A549 (cell line): Measurements from ENCODE around the gene SLC43A3. TPM values are rescaled to one million over a fixed set of nuclear protein-coding genes. Genes with fewer than 3 reads are reported as not detected.
A peak's percentile ranks its signal among the peaks of the same experiment; 100 is the strongest.

Source experiments
- ATAC-seq, 2 experiments: fragments of 200-7000 bp in 1 of 2; fragments of >200 bp in 1 of 2; cut with Nextera tagmentation in 1 of 2; cut with Tn5 transposase in 1 of 2; 3 replicates each; pipeline versions ENCODE4 v1.8.0 to v1.9.1; 2018 to 2020; ENCODE audit warnings: mild to moderate bottlenecking in 1 of 2, moderate library complexity in 1 of 2
- CTCF ChIA-PET: fragments of 300-600 bp; sonication (Branson Sonifier 250); formaldehyde crosslinking; extraction: SDS; loops from one replicate; lab custom pipeline; 2021; ENCODE audit warnings: antibody characterized with exemption, inconsistent platforms; lab: Yijun Ruan, JAX
- POLR2A ChIA-PET: fragments of 350-600 bp; formaldehyde crosslinking; extraction: SDS; loops from one replicate; lab custom pipeline; 2021; ENCODE audit warnings: antibody characterized with exemption, inconsistent platforms; lab: Yijun Ruan, JAX
- DNase-seq, 2 experiments: peaks; one replicate each; pipeline versions ENCODE4 v3.0.0 to v3.0.0-alpha.2; 2011 to 2016; ENCODE audit warnings: low read depth in 1 of 2, low spot score in 1 of 2
- FAIRE-seq: peaks from 2 replicates; lab custom pipeline; 2011; peaks lifted over from hg19 to GRCh38; lab: Jason Lieb, UNC
- H3K27ac ChIP-seq, 2 experiments: fragments of >200 bp; sonication (Bioruptor Twin); formaldehyde crosslinking; 3 replicates each; pipeline ENCODE4 v1.5.1; 2016 to 2017
- H3K4me1 ChIP-seq: fragments of >200 bp; sonication (Bioruptor Twin); formaldehyde crosslinking; 3 replicates; pipeline ENCODE4 v1.6.1; 2016
- H3K4me2 ChIP-seq: fragments of >200 bp; sonication (Bioruptor Twin); formaldehyde crosslinking; 3 replicates; pipeline ENCODE4 v1.6.1; 2016
- H3K4me3 ChIP-seq: fragments of >200 bp; sonication (Bioruptor Twin); formaldehyde crosslinking; 3 replicates; pipeline ENCODE4 v1.5.1; 2016
- H3K9me3 ChIP-seq: fragments of >200 bp; sonication (Bioruptor Twin); formaldehyde crosslinking; 3 replicates; pipeline ENCODE4 v1.6.1; 2016
- BCL3 ChIP-seq: fragments of >200 bp; sonication (Bioruptor Twin); formaldehyde crosslinking; IDR thresholded peaks from 3 replicates; pipeline ENCODE4 v1.6.1; 2016
- CBX2 ChIP-seq: fragments of 200-600 bp; sonication (generic); IDR thresholded peaks from 2 replicates; pipeline ENCODE4 v1.6.1; 2016; ENCODE audit warnings: low read depth, mild to moderate bottlenecking, borderline replicate concordance
- CEBPB ChIP-seq, 2 experiments: fragments of >200 bp in 1 of 2; sonication (Bioruptor Twin) in 1 of 2; formaldehyde crosslinking in 1 of 2; IDR thresholded peaks; 2 replicates each; pipeline ENCODE4 v1.6.1; 2012 to 2016
- CHD4 ChIP-seq: fragments of 200-600 bp; sonication (generic); IDR thresholded peaks from 2 replicates; pipeline ENCODE4 v1.6.1; 2016; ENCODE audit warnings: antibody characterized with exemption, mild to moderate bottlenecking, borderline replicate concordance
- CTCF ChIP-seq: fragments of >200 bp; sonication (Bioruptor Twin); formaldehyde crosslinking; IDR thresholded peaks from 3 replicates; pipeline ENCODE4 v1.5.1; 2016
- EP300 ChIP-seq, 2 experiments: fragments of >200 bp; sonication (Bioruptor Twin); formaldehyde crosslinking; IDR thresholded peaks; 2 replicates in 1 of 2; 3 replicates in 1 of 2; pipeline ENCODE4 v1.6.1; 2016 to 2017
- ESRRA ChIP-seq: fragments of 150-350 bp; IDR thresholded peaks from 2 replicates; pipeline ENCODE4 v1.6.1; 2014; ENCODE audit warnings: mild to moderate bottlenecking, low read length, borderline replicate concordance
- FOXS1 ChIP-seq: fragments of 250-450 bp; sonication (Bioruptor Pico); IDR thresholded peaks from 2 replicates; pipeline ENCODE4 v1.5.0; 2020; ENCODE audit warnings: mild to moderate bottlenecking, moderate library complexity
- HEYL ChIP-seq: fragments of 250-450 bp; sonication (Bioruptor Pico); IDR thresholded peaks from 2 replicates; pipeline ENCODE4 v1.8.0; 2021; ENCODE audit warnings: mild to moderate bottlenecking, moderate library complexity
- HOXB5 ChIP-seq: fragments of 250-450 bp; sonication (Bioruptor Pico); IDR thresholded peaks from 2 replicates; pipeline ENCODE4 v1.5.0; 2020; ENCODE audit warnings: mild to moderate bottlenecking, moderate library complexity
- JUNB ChIP-seq: fragments of >200 bp; sonication (Bioruptor Twin); formaldehyde crosslinking; IDR thresholded peaks from 2 replicates; pipeline ENCODE4 v1.6.1; 2016
- KDM1A ChIP-seq: fragments of 200-600 bp; sonication (generic); IDR thresholded peaks from 2 replicates; pipeline ENCODE4 v1.6.1; 2016; ENCODE audit warnings: low read depth, mild to moderate bottlenecking
- KDM5A ChIP-seq: fragments of 200-600 bp; sonication (generic); IDR thresholded peaks from 2 replicates; pipeline ENCODE4 v1.6.1; 2016; ENCODE audit warnings: antibody characterized with exemption, mild to moderate bottlenecking
- MAFK ChIP-seq: fragments of 450-650 bp; IDR thresholded peaks from 2 replicates; pipeline ENCODE4 v1.6.1; 2014; ENCODE audit not compliant: partially characterized antibody
- NFE2L2 ChIP-seq: fragments of 150-350 bp; conservative IDR thresholded peaks from 2 replicates; pipeline ENCODE4 v1.6.1; 2014; ENCODE audit warnings: low read length
- POLR2A ChIP-seq: IDR thresholded peaks from 2 replicates; pipeline ENCODE4 v1.6.1; 2012; ENCODE audit warnings: mild to moderate bottlenecking, low read length
- POLR2AphosphoS2 ChIP-seq: conservative IDR thresholded peaks from 2 replicates; pipeline ENCODE4 v1.6.1; 2012; ENCODE audit warnings: low read length, improper control_type of control experiment, inconsistent platforms
- RAD21 ChIP-seq, 2 experiments: fragments of >200 bp in 1 of 2; sonication (Bioruptor Twin) in 1 of 2; formaldehyde crosslinking in 1 of 2; IDR thresholded peaks in 1 of 2; conservative IDR thresholded peaks in 1 of 2; 2 replicates in 1 of 2; 3 replicates in 1 of 2; pipeline ENCODE4 v1.6.1; 2012 to 2018; ENCODE audit warnings: inconsistent platforms in 1 of 2
- RCOR1 ChIP-seq: fragments of 150-350 bp; IDR thresholded peaks from 2 replicates; pipeline ENCODE4 v1.6.1; 2014; ENCODE audit warnings: antibody characterized with exemption, low read length, low read depth
- RNF2 ChIP-seq: fragments of 200-600 bp; sonication (generic); IDR thresholded peaks from 2 replicates; pipeline ENCODE4 v1.6.1; 2016; ENCODE audit warnings: low read depth, mild to moderate bottlenecking, antibody characterized with exemption, moderate library complexity, borderline replicate concordance
- SMC3 ChIP-seq: fragments of >200 bp; sonication (Bioruptor Twin); formaldehyde crosslinking; IDR thresholded peaks from 3 replicates; pipeline ENCODE4 v1.6.1; 2018; ENCODE audit warnings: inconsistent platforms
- SREBF2 ChIP-seq: fragments of 450-650 bp; IDR thresholded peaks from 2 replicates; pipeline ENCODE4 v1.6.1; 2014; ENCODE audit warnings: mild to moderate bottlenecking, moderate library complexity
- ZC3H11A ChIP-seq: fragments of 450-650 bp; IDR thresholded peaks from 2 replicates; pipeline ENCODE4 v1.6.1; 2014; ENCODE audit warnings: antibody characterized with exemption, mild to moderate bottlenecking
- ZFP36 ChIP-seq: fragments of 450-650 bp; IDR thresholded peaks from 2 replicates; pipeline ENCODE4 v1.6.1; 2014; ENCODE audit warnings: borderline replicate concordance; ENCODE audit not compliant: partially characterized antibody
- ZSCAN20 ChIP-seq: fragments of 250-450 bp; sonication (Bioruptor Pico); IDR thresholded peaks from 2 replicates; pipeline ENCODE4 v1.8.0; 2022; ENCODE audit warnings: mild to moderate bottlenecking, moderate library complexity
- WGBS: methylation state at CpG from one replicate; pipeline ENCODE4 v1.1.6; 2017; ENCODE audit errors: missing lambda C conversion rate; 5-methylcytosine and 5-hydroxymethylcytosine counted together
- polyA plus RNA-seq, 4 experiments: library from polyadenylated mRNA; depleted of rRNA in 3 of 4; stranded (reverse); fragments of >200 nt; fragmentation: RNase III in 1 of 4; extraction: RNeasy Plus Mini Kit Qiagen cat#74134 plus additional on column Dnase treatment in 1 of 4; gene quantifications; 2 replicates in 3 of 4; 3 replicates in 1 of 4; pipeline ENCODE4 v1.2.3, GENCODE V29; 2011 to 2017
- TF ChIP-seq, protein P1 (sequence below): fragments of >200 bp; sonication (Bioruptor Twin); formaldehyde crosslinking; IDR thresholded peaks from 2 replicates; pipeline ENCODE4 v1.6.1; 2016
- TF ChIP-seq, protein P2 (sequence below): fragments of 450-650 bp; IDR thresholded peaks from 2 replicates; pipeline ENCODE4 v1.6.1; 2014; ENCODE audit warnings: antibody characterized with exemption
- TF ChIP-seq, protein P3 (sequence below): fragments of 200-600 bp; sonication (generic); IDR thresholded peaks from 2 replicates; pipeline ENCODE4 v1.6.1; 2016; ENCODE audit warnings: antibody characterized with exemption, mild to moderate bottlenecking, moderate library complexity
- TF ChIP-seq, protein P4 (sequence below): IDR thresholded peaks from 2 replicates; pipeline ENCODE4 v1.6.1; 2012
- TF ChIP-seq, protein P5 (sequence below): IDR thresholded peaks from 2 replicates; pipeline ENCODE4 v1.6.1; 2012

SLC43A3 gene
- polyA plus RNA-seq, 2 of the 4 experiments (the other 2 are of a cell fraction), result 0.12 to 0.30 TPM

- TF ChIP-seq KDM5A, result no peak
- TF ChIP-seq CBX2, result no peak
- TF ChIP-seq CTCF, result no peak
- TF ChIP-seq EP300 (IDR thresholded peaks at IDR 0.05), result no peak
- TF ChIP-seq ZSCAN20 (CRISPR knock-in tag), result no peak
- TF ChIP-seq, protein P1, sequence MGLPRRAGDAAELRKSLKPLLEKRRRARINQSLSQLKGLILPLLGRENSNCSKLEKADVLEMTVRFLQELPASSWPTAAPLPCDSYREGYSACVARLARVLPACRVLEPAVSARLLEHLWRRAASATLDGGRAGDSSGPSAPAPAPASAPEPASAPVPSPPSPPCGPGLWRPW, result no peak
- TF ChIP-seq, protein P2, sequence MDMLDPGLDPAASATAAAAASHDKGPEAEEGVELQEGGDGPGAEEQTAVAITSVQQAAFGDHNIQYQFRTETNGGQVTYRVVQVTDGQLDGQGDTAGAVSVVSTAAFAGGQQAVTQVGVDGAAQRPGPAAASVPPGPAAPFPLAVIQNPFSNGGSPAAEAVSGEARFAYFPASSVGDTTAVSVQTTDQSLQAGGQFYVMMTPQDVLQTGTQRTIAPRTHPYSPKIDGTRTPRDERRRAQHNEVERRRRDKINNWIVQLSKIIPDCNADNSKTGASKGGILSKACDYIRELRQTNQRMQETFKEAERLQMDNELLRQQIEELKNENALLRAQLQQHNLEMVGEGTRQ, result no peak
- TF ChIP-seq CEBPB (IDR thresholded peaks at IDR 0.05), result no peak
- TF ChIP-seq KDM1A, result no peak
- TF ChIP-seq HOXB5, result no peak
- TF ChIP-seq ZC3H11A, result no peak
- TF ChIP-seq SREBF2, result no peak
- TF ChIP-seq RNF2, result no peak
- TF ChIP-seq JUNB, result no peak
- TF ChIP-seq HEYL, result no peak
- TF ChIP-seq POLR2AphosphoS2, result no peak
- TF ChIP-seq ZFP36, result no peak
- TF ChIP-seq ESRRA, result no peak
- TF ChIP-seq CHD4, result no peak
- TF ChIP-seq MAFK, result no peak
- Histone ChIP-seq H3K4me1 (peaks cover 37% of the 10 kb centered on the region), H3K4me2 (no peak overlapping the region), H3K27ac (peak overlapping the region; percentile 70 to 80; a peak in 4 of 6 replicates), H3K9me3 (no peaks in the 10 kb centered on the region), H3K4me3 (no peak overlapping the region)
- no peak for ATAC-seq
- no peak for DNase-seq
- ChIA-PET POLR2A (no interaction called here), CTCF (interaction anchor here (1.0 to 6.1 kb wide), 5 partner anchors 14 to 76 kb away, joined by 3 to 37 read pairs (median 4); no protein-coding TSS in a partner anchor)
- whole genome bisulfite sequencing, result 81% methylated on average over 7 of the region's 7 CpGs
- no peak for FAIRE-seq
Measured at GRCh38 chr11:57432714-57433163, 5.8 kb upstream of the SLC43A3 start.

- Histone ChIP-seq H3K4me1 (peaks cover 43% of the 10 kb centered on the region), H3K4me2 (no peak overlapping the region), H3K27ac (peak overlapping the region; percentile 70 to 80; a peak in 5 of 6 replicates), H3K9me3 (no peaks in the 10 kb centered on the region), H3K4me3 (no peak overlapping the region)
- POLR2A ChIA-PET, result no interaction called here
- ATAC-seq, result no peak
- no peak for FAIRE-seq
- CTCF ChIA-PET, result interaction anchor here (1.0 to 6.1 kb wide), 5 partner anchors 13 to 76 kb away, joined by 3 to 37 read pairs (median 4); no protein-coding TSS in a partner anchor
- WGBS, result 61% methylated on average over 5 of the region's 5 CpGs
- no peak for DNase-seq
- TF ChIP-seq ESRRA, result no peak
- no peak for TF ChIP-seq SMC3
- TF ChIP-seq POLR2A, result no peak
- no peak for TF ChIP-seq CHD4
- no peak for TF ChIP-seq RAD21 (conservative IDR thresholded peaks at IDR 0.05 in 1 of 2, IDR thresholded peaks at IDR 0.05 in 1 of 2)
- TF ChIP-seq FOXS1, result no peak
- TF ChIP-seq, protein P3, sequence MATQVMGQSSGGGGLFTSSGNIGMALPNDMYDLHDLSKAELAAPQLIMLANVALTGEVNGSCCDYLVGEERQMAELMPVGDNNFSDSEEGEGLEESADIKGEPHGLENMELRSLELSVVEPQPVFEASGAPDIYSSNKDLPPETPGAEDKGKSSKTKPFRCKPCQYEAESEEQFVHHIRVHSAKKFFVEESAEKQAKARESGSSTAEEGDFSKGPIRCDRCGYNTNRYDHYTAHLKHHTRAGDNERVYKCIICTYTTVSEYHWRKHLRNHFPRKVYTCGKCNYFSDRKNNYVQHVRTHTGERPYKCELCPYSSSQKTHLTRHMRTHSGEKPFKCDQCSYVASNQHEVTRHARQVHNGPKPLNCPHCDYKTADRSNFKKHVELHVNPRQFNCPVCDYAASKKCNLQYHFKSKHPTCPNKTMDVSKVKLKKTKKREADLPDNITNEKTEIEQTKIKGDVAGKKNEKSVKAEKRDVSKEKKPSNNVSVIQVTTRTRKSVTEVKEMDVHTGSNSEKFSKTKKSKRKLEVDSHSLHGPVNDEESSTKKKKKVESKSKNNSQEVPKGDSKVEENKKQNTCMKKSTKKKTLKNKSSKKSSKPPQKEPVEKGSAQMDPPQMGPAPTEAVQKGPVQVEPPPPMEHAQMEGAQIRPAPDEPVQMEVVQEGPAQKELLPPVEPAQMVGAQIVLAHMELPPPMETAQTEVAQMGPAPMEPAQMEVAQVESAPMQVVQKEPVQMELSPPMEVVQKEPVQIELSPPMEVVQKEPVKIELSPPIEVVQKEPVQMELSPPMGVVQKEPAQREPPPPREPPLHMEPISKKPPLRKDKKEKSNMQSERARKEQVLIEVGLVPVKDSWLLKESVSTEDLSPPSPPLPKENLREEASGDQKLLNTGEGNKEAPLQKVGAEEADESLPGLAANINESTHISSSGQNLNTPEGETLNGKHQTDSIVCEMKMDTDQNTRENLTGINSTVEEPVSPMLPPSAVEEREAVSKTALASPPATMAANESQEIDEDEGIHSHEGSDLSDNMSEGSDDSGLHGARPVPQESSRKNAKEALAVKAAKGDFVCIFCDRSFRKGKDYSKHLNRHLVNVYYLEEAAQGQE, result no peak
- no peak for TF ChIP-seq BCL3
- no peak for TF ChIP-seq RCOR1
- TF ChIP-seq, protein P4, sequence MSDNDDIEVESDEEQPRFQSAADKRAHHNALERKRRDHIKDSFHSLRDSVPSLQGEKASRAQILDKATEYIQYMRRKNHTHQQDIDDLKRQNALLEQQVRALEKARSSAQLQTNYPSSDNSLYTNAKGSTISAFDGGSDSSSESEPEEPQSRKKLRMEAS, result no peak
- TF ChIP-seq, protein P1, result no peak
- TF ChIP-seq, protein P5, sequence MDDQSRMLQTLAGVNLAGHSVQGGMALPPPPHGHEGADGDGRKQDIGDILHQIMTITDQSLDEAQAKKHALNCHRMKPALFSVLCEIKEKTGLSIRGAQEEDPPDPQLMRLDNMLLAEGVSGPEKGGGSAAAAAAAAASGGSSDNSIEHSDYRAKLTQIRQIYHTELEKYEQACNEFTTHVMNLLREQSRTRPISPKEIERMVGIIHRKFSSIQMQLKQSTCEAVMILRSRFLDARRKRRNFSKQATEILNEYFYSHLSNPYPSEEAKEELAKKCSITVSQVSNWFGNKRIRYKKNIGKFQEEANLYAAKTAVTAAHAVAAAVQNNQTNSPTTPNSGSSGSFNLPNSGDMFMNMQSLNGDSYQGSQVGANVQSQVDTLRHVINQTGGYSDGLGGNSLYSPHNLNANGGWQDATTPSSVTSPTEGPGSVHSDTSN, result no peak
- TF ChIP-seq NFE2L2, result no peak
- no peak for TF ChIP-seq KDM1A
- no peak for TF ChIP-seq RNF2
- TF ChIP-seq POLR2AphosphoS2, result no peak
Measured at GRCh38 chr11:57432149-57432561, 5.2 kb upstream of the SLC43A3 start.
